IPS-15b (cell line): ENCODE measurements around the gene MRGPRE.
"Not testable (repeated sequence)": the region's sequence is repeated elsewhere in the genome, so short reads cannot be mapped to it uniquely, and the experiment has no call there.

ENCODE experiments used
- H3K27me3 ChIP-seq: one replicate; pipeline ENCODE4 v1.6.1; 2013; ENCODE audit warnings: low read length; ENCODE audit not compliant: control insufficient read depth, insufficient read depth
- H3K36me3 ChIP-seq: one replicate; pipeline ENCODE4 v1.6.1; 2013; ENCODE audit warnings: low read length; ENCODE audit not compliant: control insufficient read depth, insufficient read depth
- H3K4me1 ChIP-seq: one replicate; pipeline ENCODE4 v1.6.1; 2013; ENCODE audit warnings: mild to moderate bottlenecking, low read length; ENCODE audit not compliant: control insufficient read depth, insufficient read depth
- H3K4me3 ChIP-seq: one replicate; pipeline ENCODE4 v1.5.1; 2013; ENCODE audit warnings: low read depth, low read length
- H3K9ac ChIP-seq: one replicate; pipeline ENCODE4 v1.6.1; 2013; ENCODE audit warnings: low read depth, mild to moderate bottlenecking, low read length
- H3K9me3 ChIP-seq: one replicate; pipeline ENCODE4 v1.6.1; 2013; ENCODE audit warnings: mild to moderate bottlenecking, low read length; ENCODE audit not compliant: control insufficient read depth, insufficient read depth

MRGPRE gene, protein sequence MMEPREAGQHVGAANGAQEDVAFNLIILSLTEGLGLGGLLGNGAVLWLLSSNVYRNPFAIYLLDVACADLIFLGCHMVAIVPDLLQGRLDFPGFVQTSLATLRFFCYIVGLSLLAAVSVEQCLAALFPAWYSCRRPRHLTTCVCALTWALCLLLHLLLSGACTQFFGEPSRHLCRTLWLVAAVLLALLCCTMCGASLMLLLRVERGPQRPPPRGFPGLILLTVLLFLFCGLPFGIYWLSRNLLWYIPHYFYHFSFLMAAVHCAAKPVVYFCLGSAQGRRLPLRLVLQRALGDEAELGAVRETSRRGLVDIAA

DNA sequence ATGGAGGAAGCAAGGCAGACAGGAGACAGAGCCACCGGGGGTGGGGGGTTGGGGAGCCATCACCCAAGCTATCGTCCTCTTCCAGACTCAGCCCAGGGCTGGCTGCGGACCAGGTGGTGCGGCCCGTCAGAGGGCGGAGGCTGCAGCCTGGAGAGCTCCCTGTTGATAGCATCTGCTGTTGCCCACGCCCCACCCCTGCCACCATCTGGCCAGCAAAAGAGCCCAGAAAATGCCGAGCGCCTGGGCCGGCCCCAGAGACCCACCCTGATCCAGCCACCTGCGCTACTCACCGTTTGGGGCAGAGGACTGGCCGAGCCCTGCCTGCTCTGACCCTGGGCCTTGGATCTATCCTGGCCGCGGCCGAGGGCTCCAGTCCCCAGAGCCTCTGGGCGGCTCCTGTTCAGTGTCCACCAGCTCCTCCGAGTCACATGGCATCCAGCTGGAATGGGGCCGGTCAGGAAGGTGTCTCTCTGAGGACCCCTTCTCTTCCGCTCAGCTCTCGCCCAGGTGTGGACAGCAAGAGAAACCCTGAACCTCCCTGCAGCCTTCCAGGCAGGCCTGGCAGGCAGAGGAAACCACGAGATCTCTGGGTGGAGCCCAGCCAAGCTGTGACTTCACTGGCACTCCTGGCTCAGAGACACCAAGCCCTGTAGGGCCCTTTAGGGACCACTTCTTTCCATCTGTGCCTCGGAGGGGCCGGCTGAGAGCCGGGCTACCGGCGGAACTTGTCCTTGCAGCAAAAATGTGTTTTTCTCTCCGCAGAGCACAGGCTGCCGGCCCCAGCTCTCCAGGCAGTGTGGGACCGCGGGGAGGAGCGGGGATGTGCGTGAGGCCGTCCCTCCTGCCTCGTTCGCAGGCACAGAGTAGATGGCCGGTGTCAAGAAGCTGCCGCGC is at the start of gene MRGPRE:
MRGPRE (minus strand) TSS at position 567 of the 894 bp plus-strand sequence. CDS start 3,618 bp downstream, outside the sequence.
- no peaks in the 10 kb centered on the region for H3K36me3 ChIP-seq
- no peak within 1 kb of the TSS for H3K9ac ChIP-seq
- H3K4me1 ChIP-seq: no peaks in the 10 kb centered on the region
- no peak within 1 kb of the TSS for H3K4me3 ChIP-seq
- no peaks in the 10 kb centered on the region for H3K9me3 ChIP-seq
- H3K27me3 ChIP-seq: no peaks in the 10 kb centered on the region

DNA sequence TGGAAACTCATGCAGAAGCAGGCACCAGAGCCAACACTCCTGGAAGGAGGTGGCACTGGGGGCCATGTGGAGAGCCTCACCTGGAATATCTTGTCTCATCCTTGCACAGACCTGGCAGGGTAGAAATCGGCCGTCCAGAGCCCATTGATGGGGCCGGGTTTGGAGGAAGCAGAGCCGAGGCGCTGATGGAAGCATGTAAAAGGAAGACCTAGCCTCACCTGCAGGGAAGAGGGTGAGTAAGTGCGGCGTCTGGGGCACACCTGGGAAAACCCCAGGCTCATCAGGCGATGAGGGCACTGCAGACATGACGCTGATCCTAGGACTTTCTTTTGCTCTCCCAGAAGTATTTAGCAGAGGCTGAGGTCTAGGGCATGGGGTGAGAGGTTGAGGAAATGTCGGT is 48.9 kb upstream of the MRGPRE start:
- not testable (repeated sequence) for H3K27me3 ChIP-seq, H3K4me1 ChIP-seq, H3K9me3 ChIP-seq, H3K4me3 ChIP-seq, H3K9ac ChIP-seq, H3K36me3 ChIP-seq

DNA sequence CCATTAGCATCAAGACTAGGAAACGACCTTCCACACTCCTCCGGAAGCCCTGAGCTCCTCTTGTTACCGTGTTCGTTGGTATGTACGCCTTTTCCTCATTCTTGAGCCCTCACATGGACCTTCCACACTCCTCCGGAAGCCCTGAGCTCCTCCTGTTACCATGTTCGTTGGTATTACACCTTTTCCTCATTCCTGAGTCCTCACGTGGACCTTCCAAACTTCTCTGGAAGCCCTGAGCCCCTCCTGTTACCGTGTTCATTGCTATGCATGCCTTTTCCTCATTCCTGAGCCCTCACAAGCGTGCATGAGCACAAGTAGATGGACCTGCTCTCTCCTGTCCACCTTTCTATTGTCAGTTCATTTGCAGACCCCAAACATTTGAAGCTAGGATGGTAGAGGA is 48.4 kb upstream of the MRGPRE start:
- H3K4me3 ChIP-seq, H3K9ac ChIP-seq, H3K4me1 ChIP-seq, H3K9me3 ChIP-seq, H3K36me3 ChIP-seq, H3K27me3 ChIP-seq: not testable (repeated sequence)

DNA sequence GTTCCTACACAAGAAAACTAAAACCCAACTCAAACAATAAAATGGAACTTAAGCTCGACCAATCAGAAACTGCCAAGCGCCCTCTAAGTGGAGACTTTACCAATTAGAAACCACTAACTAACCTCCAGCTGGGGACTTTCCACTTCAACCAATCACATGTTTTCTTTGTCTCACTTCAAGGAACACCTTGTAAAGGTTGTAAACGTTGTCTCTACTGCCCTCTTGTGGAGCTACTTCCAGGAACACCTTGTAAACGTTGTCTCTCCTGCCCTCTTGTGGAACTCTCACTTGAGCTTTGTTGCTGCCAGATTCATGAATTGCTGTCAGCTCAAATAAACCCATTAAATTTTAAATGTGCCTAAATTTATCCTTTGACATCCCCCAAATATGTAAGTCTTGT is 46.7 kb upstream of the MRGPRE start:
- H3K27me3 ChIP-seq, H3K4me3 ChIP-seq, H3K9me3 ChIP-seq, H3K4me1 ChIP-seq, H3K9ac ChIP-seq, H3K36me3 ChIP-seq: not testable (repeated sequence)

DNA sequence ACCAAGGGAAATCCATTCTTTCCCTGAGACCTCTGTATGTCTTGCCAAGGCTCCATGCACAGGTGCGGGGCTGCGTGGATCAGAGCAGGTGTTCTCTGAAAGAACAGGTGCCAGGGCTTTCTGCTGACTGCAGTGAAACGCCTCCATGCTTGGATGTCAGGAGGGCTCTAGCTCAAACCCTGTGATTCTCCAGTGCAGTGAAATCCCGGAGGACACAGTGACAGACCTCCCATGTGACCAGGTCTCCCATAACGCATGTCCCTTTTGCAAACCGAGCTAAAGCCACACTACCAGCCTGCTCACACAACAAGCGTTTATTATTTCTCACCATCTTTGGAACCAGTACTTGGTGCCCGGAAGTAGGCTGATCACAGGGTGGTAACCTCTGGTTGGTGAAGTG is 41.4 kb upstream of the MRGPRE start:
- H3K36me3 ChIP-seq, H3K4me3 ChIP-seq, H3K9ac ChIP-seq, H3K4me1 ChIP-seq, H3K9me3 ChIP-seq, H3K27me3 ChIP-seq: not testable (repeated sequence)

DNA sequence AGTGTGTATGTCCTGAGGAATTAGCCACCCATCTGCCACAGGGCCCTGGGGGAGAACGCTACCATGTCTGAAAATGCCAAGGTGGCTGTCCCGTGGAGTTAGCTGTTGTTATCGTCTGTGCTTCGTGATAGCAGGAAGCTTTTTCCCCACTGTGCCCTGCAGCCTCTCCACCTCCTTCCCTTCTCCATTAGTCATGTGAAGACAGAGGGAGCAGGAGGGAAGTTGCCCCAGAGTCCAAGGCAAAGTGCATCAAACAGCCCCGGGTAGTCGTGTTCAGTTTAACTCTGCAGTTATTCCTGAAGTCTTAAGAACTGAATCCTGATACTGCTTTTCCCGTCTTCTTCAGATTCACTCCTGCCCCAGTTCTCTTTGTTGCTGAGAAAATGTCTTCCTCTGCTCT is 30.3 kb upstream of the MRGPRE start:
- H3K27me3 ChIP-seq, H3K36me3 ChIP-seq, H3K9ac ChIP-seq, H3K9me3 ChIP-seq, H3K4me1 ChIP-seq, H3K4me3 ChIP-seq: not testable (repeated sequence)

DNA sequence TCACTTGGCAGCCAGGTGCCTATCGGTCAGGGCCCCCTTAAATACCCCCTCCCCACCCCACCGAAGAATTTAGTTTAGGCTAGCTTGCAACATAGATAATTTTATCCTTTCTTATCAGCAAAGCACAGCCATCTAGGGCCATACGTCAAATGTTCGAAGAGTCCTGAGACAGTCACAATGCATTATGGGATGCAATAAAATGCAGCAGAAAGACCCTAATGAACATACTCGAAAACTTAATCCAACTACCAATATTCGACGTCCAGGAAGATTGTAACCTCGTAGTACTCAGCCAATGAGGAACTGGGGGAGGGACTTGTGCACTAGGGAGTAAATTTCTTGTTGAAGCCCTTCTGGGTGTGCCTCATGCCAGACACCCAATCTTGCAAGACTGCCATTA is 29.6 kb upstream of the MRGPRE start:
- not testable (repeated sequence) for H3K9me3 ChIP-seq, H3K36me3 ChIP-seq, H3K4me3 ChIP-seq, H3K27me3 ChIP-seq, H3K4me1 ChIP-seq, H3K9ac ChIP-seq

DNA sequence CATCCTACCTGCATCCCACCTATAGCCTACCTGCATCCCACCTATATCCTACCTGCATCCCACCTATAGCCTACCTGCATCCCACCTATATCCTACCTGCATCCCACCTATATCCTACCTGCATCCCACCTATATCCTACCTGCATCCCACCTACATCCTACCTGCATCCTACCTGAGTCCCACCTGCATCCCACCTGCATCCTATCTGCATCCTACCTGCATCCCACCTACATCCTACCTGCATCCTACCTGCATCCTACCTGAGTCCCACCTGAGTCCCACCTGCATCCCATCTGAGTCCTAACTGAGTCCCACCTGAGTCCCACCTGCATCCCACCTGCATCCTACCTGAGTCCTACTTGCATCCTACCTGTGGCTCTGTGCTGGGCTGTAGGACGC is 25.3 kb upstream of the MRGPRE start:
- not testable (repeated sequence) for H3K9me3 ChIP-seq, H3K27me3 ChIP-seq, H3K36me3 ChIP-seq, H3K4me3 ChIP-seq, H3K4me1 ChIP-seq, H3K9ac ChIP-seq

DNA sequence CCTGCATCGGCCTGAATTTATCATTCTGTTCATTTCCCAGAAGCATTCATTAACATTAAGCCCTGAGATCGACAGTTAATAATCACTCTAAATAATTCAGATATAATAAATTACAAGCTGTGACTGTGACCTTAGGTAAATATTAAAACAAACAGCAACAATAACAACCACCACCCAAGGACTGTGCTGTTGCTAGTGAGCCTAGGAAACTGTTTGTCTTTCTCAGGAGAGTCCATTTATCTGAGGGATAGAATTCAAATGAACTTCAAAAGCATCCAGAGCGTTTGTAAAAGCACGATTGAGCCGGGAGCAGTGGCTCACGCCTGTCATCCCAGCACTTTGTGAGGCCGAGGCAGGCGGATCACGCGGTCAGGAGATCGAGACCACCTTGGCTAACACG is 23.0 kb upstream of the MRGPRE start:
- not testable (repeated sequence) for H3K9me3 ChIP-seq, H3K27me3 ChIP-seq, H3K4me1 ChIP-seq, H3K4me3 ChIP-seq, H3K9ac ChIP-seq, H3K36me3 ChIP-seq

DNA sequence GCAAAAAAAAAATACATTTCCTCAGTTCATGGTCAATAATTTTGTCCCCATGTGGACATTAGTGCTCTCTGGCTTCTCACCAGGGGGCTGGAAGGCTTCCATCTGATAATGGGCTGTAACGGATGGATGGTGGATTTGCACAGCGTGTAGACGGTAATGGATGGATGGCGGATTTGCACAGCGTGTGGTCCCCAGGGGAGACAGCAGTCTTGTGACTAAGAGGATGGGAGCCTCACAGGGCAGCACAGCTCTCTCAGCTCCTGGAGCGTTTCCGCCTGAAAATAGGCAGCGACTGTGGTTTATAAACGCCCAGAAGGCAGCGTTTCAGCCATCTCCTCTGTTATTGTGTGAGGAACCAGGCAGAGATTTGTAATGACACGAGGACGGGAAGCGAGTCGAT is 22.6 kb upstream of the MRGPRE start:
- not testable (repeated sequence) for H3K9me3 ChIP-seq, H3K4me3 ChIP-seq, H3K36me3 ChIP-seq, H3K9ac ChIP-seq, H3K4me1 ChIP-seq, H3K27me3 ChIP-seq

DNA sequence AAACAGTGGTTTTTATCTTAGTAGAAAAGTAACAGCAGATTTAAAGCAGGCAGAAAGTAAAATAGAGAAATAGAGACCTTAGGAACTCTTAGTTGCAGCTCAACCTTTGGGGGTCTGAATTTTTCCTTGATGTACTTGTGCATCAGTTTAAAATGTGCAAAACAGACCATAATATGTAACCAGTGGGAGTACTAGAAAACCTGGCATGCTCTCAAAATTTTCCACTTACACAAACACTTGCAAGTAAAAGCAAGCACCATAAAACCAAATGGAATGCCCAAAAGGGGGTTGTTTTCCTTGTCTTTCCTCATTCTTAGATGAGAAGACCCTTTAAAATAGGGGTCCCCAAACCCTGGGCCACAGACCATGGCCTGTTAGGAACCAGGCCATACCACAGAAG is 12.9 kb upstream of the MRGPRE start:
- H3K36me3 ChIP-seq: no peaks in the 10 kb centered on the region
- no peaks in the 10 kb centered on the region for H3K4me1 ChIP-seq
- no peak overlapping the region for H3K9ac ChIP-seq
- H3K4me3 ChIP-seq: no peak overlapping the region
- peaks cover 6% of the 10 kb centered on the region for H3K9me3 ChIP-seq
- no peaks in the 10 kb centered on the region for H3K27me3 ChIP-seq

DNA sequence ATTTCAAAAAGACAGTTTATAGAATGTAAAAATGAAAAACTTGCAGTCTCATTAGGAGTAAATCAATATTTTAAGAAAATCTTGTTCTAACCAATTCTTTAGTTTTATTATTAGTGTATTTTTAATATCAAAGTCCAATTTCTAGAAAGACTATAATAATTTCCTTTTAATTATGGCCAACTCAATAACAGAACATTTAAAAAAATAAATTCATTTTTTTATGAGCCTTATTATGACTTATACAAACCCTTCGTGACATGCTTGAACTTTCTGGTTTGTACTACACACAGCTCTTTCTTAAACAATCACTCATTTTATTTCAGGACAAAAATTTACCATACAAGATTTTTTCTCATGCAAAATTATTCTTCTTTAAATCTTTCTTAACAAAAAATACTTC is 11.7 kb upstream of the MRGPRE start:
- Histone ChIP-seq H3K36me3 (no peaks in the 10 kb centered on the region), H3K4me1 (no peaks in the 10 kb centered on the region), H3K4me3 (no peak overlapping the region), H3K9ac (no peak overlapping the region), H3K27me3 (no peaks in the 10 kb centered on the region), H3K9me3 (peaks cover 6% of the 10 kb centered on the region)
